GM10847 (cell line): ENCODE data around the gene SMIM20.

Experiments used
- POLR2A ChIP-seq: IDR thresholded peaks from 2 replicates; pipeline ENCODE4 v1.6.1; 2011; ENCODE audit not compliant: insufficient read length; ENCODE audit errors: extremely low read depth

SMIM20 gene

DNA sequence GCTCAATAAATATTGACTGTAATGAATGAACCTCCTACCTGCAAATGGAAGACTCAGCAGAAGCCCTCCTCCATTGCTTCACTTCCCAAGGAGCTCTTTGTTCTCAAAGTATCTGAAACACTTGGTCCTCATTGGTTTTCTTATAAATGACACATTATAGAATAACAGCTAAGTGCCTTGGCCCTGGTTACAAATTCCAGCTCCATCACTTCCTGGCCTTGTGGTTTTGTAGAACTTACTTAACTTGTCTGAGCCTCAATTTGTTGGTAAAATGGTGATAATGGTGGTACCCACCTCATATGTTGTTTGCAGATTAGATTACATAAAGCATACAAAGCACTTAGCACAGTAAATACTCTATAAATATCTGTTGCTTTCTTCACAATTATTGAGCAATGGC lies 25.2 kb upstream of the SMIM20 start:
- no peak for TF ChIP-seq POLR2A

DNA sequence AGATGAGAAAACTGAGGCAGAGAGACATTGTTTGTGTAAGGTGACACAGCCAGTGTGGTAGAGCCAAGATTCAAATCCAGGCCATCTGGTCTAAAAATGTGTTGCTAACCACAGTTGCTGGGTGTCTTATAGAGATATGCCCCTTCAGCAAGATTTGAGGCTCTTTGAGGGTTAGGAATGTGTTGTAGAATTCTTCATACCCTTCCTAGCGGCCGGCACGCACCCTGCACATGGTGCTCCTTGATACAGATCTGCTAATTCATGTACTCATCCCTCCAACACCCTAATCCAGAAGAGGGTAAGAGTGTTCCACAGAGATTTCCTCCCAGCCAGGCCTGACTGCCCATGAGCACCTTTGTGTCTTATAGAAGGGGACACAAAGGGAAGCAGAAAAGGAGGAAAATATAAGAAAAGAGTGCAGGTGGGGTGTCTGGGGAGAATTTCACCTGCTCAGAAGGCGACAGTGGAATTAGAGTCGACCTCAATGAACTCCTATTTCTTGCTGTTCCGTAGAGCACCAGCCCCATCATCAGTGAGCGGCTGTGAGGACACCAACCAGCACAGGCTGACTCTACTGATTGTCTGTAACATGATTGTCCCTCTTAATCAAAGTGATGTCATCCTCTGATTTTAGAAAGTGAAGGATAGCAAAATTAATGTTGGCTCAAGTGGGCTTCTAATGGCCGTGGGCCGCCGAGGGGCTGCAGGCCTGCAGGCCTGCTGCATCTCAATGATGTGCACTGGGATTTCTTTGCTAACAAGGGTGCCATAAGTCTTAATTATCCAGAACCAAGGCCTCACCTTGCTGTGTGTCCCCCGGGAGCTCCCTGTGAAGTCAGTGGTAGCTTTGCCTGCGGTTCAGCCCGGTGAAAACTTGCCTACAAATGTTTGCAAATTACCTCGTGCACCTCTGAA lies 24.2 kb upstream of the SMIM20 start:
- TF ChIP-seq POLR2A = no peak

DNA sequence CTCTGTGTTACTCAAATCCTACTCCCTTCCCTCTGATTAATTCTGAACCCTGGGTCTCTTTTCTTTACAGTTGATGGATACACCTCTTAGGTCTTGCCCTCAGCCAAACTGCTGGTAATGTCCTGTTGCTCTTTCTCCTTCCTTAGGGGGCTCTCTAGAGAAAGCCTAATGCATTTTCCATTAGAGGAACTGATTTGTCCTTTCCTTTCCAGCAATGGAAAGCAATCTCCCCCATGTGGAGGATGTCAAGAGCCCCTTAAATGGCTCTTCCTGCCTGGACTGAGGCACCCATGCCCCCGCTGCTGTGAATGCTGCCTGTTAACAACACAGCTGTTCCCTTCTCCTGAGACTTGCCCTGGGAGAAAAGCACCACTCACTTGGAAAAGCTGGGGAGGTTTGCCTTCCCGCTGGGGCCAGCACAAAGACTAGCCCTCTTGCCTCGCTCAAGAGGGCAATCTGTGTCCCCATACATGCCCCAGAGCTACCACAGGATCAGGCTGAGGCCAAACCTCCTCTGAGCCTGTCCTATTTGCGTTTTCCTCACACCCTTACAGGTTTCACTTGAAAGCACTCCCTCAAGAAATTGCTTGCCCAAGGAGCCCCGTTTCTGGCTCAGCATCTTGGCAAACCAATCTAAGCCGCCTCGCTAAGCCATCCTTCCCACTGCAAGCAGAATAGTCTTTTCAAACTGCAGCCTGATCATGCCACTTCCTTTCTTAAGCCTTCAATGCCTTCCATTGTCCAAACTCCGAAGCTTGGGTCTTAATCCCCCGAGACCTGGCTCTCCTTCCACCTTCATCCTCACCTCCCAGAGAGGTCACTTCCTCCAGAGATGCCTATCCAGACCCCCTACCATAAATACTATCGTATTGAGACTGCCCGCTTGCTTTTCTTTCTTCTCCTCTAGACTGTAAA lies 23.2 kb upstream of the SMIM20 start:
- no peak for TF ChIP-seq POLR2A

DNA sequence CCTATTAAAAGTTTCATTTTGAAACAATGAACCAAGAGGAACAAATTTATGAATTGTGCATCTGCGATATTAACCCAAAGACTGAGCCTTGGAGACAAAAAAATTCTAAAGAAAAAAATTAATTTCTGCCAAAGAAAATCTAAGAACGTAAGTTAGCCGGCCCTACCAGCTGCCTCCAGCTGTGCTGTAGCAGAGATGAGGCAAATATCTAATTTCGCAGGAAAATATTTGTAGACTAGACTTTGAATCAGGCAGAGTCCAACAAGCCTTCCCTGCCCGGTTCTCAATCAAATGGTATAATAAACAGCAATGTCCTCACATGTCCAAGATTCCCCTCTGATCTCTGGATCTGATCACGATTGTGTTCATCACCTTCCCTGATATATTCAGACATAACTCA lies 21.2 kb upstream of the SMIM20 start:
- no peak for TF ChIP-seq POLR2A

DNA sequence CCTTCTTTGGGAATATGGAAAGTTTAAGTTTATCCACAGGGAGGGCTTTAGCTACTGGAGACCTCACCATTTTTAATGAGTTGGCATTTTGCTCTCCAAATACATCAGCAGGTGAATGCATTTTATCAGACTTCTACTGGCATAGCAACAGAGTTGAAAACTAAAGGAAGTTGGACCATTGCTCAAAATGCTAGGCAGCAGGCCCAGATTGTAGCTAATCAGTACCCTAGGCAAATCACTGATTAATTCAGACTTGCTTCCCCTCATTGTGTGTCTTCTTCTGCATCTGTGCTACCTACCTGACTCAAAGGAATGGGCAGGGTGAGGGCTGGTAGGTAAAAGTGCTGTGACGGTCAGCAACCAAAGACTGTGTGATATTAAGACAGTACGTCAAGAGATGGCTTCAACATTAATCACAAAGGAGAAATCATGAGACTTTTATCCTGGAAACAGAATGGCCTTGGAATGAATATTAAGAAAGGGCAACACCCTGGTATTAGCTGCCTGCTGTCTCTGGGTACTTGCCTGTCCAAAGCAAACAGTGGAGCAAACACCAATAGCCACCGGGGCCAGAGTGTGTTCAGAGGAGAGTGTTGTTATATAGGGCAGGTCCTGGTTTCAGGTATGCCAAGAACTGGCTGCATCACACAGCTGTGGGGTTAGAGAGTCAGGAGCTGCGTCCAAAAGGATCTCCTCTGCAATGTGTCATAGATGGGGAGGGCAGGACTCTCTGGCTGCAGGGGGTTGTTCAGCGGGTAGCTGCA lies 17.1 kb upstream of the SMIM20 start:
- no peak for TF ChIP-seq POLR2A

DNA sequence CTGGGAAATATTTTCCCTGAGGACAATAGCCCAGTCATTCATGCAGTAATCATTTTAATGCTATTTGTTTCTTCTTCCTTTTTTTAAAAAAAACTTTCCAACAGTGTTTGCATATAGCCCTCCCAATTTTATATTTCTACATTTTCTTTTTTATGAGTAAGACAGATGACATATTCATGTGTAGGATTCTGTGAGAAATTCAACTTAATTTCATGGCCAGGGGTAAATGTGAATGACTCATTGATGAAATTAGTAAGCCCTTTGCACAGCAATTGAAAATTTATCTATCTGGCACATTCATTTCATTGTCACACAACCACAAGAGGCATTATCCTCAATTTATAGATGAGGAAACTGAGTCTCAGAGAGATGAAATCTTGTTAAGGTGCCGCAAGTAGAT lies 13.7 kb upstream of the SMIM20 start:
- TF ChIP-seq POLR2A = no peak

DNA sequence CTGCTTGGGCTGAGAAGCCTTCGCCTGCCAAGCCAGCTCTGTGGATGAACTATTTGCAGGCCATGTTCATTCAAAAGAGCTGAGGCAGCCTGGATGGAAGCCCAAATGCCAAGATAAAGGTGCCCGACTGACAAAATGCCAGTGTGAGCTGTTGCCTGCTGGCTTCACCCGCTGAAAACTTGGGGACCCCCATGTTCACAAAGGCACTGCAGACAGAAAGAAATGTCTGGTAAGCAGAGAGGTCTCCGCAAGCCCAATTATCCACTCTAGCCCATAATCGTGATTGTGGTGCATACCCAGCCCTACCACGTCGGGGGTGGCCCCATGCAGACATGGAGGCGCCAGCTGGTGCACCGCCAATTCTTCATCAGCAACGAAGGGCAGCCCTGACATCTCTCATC lies 13.0 kb upstream of the SMIM20 start:
- TF ChIP-seq POLR2A = no peak

DNA sequence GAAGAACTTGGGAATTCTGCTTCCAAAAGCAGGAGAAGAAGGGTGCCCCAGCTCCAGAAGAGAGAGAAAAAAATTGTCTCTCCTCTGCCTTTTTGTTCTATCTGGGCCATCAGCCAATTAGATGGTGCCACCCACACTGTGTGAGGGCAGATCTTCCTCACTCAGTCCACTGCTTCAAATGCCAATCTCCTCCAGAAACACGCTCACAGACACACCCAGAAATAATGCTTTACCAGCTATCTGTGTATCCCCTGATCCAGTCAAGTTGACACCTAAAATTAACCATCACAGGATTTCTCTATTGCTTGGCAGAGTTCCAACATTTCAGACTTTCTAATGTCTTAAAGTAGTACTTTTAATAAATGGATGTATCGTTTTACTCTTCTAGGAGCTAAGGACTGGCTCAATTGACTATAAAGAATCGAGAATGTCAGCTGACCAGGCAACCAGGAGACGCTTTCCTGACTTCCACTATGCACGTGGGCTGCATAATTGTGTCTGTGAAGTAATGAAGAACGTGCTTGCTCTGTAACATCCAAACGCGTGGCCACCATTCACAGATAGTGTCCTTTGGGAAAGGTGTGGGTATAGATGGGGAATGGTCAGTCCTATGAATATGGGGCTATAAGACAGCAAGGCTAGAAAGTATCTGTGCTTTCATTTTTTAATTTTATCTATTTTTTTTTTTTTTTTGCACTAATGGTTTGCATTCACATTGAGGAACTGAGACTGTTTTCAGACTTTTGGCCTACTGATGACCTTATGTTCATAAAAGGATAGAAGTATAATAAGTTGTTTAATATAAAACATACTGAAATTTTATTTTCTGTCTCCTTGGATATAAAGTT lies 9.9 kb upstream of the SMIM20 start:
- no peak for TF ChIP-seq POLR2A

DNA sequence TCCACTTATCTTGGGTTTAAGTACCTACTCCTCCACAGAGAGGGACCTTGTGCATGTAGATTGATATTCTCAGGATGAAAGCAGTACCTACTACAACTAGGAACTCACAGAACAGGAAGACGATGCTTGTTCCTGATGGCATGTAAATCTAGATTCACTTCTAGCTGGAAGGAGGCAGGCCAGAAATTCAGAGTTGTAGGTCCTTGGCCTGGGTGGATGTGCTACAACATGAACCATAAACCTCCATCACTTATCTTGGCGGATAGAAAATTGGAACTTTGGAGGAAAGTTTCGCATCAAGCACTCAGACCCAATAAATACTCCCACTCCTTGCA lies 9.3 kb upstream of the SMIM20 start:
- TF ChIP-seq POLR2A = no peak

DNA sequence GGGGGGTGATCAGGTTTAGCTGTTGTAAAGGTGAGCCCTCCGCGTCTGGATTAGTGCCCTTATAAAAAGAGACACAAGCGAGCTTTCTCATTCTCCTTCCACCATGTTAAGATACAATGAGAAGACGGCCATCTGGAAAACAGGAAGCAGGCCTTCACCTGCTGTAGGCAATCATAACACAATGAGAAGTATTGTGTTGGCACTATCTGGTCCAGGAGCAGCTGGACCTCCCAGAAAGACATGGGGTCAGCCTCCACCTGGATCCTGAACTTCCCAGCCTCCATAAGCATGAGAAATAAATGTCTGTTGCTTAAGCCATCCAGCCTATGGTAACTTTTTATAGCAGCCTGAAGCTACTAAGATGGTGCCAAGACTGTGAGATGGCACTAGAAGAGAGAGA lies 8.6 kb upstream of the SMIM20 start:
- TF ChIP-seq POLR2A = no peak

DNA sequence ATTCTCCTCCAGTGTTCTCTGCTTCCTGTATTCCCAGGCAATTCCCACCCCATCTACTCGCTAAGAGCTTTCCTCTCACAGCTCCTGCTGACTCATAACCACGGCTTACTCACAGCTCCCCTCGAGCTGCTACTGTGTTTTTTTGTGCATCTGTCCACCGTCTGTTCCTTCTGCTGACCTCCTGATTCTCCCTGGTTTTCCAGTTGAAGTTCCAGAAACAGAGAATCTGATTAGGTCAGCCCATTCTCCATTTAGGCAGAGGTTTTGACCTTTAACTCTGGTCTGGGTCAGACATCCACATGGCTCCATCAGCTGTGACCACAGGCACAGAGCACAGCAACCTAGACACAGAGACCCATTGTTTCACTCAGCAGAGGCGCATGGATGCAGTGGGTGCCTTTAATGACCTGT lies 5.5 kb upstream of the SMIM20 start:
- no peak for TF ChIP-seq POLR2A

DNA sequence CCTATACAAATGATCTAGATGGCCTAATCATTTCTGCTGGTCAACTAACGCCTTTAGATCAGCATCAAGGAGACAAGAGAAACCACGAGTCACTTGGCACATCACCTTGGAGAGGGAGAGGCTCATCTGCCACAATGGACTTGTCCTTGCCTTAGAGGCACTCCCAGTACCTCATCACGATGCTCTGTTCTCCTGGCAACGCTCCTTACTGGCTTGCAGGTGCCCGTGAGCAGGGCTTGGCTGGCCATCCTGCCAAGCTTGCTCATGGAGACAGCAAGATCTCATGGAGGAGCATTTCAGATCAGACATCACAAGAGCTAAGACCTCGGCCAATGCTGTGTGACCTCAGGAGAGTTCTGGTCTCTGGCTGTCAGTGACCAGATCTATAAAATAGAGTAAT lies 2.7 kb upstream of the SMIM20 start:
- no peak for TF ChIP-seq POLR2A

DNA sequence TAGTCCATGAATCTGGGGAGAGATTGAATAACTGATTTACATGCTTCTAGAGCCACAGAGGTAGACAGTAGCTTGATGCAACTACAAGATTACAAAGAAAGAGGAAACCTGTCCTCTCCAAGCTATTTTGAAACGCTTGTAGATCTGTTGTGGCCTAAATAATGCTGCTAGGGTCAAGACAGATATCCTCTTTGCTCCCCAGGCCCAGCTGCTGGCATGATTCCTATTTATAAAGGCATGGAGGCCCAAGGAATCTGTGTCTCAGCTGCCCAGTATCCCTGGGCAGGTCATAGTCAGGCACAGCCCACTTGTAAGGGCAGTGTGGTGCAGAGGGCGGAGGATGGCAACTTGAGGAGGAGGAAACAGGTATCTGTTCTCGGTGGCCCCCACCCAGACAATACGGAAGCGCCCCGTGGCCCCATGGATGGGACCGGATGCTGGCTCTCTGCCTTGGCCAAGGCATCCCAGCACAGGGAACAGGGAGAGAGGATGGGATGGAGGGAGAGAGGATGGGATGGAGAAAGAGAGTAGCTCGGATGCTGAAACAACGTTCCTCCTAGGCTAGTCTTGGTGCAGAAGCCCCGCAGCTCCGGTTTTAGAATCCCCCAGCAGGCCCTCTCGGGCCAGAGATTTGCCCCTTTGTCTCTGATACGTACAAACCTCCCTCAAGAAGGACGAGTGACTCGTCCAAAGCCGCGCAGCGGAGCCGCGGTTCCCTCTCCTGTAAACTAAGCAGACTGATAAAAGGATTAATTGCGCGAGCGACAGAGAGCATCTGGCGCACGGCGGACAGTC lies 767 bp upstream of the SMIM20 start:
- no peak for TF ChIP-seq POLR2A
